HG03025 (cell line): ENCODE measurements around the gene TKTL2.
"Not testable (repeated sequence)": the region's sequence is repeated elsewhere in the genome, so short reads cannot be mapped to it uniquely, and the experiment has no call there.

Experiments used
- ATAC-seq: cut with Tn5 transposase; IDR thresholded peaks from one replicate; pipeline ENCODE4 v1.9.1; 2021; ENCODE audit warnings: mild to moderate bottlenecking, moderate library complexity; ENCODE audit not compliant: unreplicated experiment, low FRiP score

Gene TKTL2

GRCh38 chr4:163447481-163447880 lies 26.1 kb downstream of the TKTL2 start:
- no peak for ATAC-seq

- ATAC-seq = not testable (repeated sequence)
Measured at GRCh38 chr4:163447023-163447422, 26.5 kb downstream of the TKTL2 start.

DNA sequence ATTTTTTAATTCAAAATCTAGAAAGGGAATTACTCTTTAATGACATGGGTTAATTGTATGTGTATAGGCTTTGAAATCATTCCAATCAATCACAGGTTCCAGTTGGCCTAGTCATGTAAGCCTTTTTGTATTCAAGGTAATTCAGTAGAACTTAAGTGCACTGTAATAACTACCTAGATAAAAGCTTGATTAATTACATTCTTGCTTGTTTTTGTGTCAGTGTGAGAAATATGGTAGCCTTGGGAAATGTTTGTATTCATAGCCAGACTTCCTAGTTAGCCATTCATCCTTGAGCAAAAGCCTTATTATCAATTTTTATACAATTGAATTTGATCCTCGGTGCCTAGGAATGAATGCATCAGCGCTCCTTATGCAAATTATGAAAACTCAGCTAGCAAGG lies 33.5 kb downstream of the TKTL2 start:
- ATAC-seq = no peak
